Chondrocyte (in vitro differentiated cells): ENCODE data around the gene VSIG4. TPM values are rescaled to one million over a fixed set of nuclear protein-coding genes. Genes with fewer than 3 reads are reported as not detected.

Experiments used
- DNase-seq: peaks from one replicate; pipeline ENCODE4 v3.0.0; 2021; ENCODE audit warnings: mixed read lengths, low spot score
- H3K27ac Mint-ChIP-seq: one replicate; pipeline ENCODE4 v1.8.0; 2021; ENCODE audit warnings: mild to moderate bottlenecking, moderate library complexity, mixed read lengths; ENCODE audit not compliant: unreplicated experiment
- H3K27me3 Mint-ChIP-seq: 2 replicates; pipeline ENCODE4 v1.8.0; 2021; ENCODE audit warnings: low read depth, mixed read lengths
- H3K36me3 Mint-ChIP-seq: 2 replicates; pipeline ENCODE4 v1.8.0; 2021; ENCODE audit warnings: low read depth, mixed read lengths
- H3K4me1 Mint-ChIP-seq: 2 replicates; pipeline ENCODE4 v1.8.0; 2021; ENCODE audit warnings: low read depth, mild to moderate bottlenecking, mixed read lengths
- H3K4me3 Mint-ChIP-seq: one replicate; pipeline ENCODE4 v1.8.0; 2021; ENCODE audit warnings: mild to moderate bottlenecking, moderate library complexity, mixed read lengths; ENCODE audit not compliant: unreplicated experiment
- H3K9me3 Mint-ChIP-seq: 2 replicates; pipeline ENCODE4 v1.8.0; 2021; ENCODE audit warnings: low read depth, mixed read lengths
- total RNA-seq: library from RNA; stranded (reverse); gene quantifications from 3 replicates; pipeline ENCODE4 v1.2.1, GENCODE V29; 2021
- TF ChIP-seq, protein P1 (sequence below): fragments of 200-600 bp; sonication (generic); IDR thresholded peaks from 2 replicates; pipeline ENCODE4 v1.5.0; 2021; ENCODE audit warnings: antibody characterized with exemption, mild to moderate bottlenecking, moderate library complexity

Gene VSIG4
- total RNA-seq, 1 donor from 2014 or later: not detected

DNA sequence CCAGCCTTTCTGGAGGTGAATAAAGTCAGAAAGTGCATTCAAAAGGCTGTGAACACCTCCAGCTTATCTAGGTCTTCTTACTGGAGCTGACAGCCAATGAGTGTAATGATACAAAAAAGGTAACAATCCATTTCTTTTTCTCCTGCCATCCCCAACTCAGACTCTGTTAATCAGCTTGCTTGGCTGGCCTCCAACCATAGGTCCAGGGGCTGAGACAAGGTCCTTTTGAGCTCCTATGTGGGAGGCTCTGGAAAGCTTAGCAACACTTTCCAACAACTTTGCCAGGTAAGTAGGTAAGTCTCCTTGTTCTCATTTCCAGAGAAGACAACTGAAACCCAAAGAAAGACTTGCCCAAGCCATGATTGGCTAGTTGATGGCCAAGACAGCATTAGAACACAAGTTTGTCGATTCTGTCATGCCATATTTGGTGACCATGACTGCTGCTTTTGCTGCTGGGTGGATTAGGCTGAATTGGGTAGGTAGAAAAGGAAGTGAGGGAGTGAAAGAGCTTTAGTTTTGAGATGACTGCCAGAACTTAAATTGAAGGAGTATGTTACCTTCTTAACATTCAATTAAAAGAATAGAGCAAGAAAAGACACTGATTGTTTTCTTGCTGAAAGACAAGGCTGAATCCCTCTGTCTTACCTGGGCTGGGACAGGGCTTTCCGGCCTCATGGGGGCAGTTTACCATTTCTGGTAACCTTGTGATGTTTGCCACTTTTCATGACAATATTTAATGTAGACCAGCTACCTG, 22.8 kb downstream of the VSIG4 start:
- H3K36me3 Mint-ChIP-seq: no peaks in the 10 kb centered on the region
- DNase-seq: no peak
- no peaks in the 10 kb centered on the region for H3K27me3 Mint-ChIP-seq
- H3K4me3 Mint-ChIP-seq: no peak overlapping the region
- no peak overlapping the region for H3K27ac Mint-ChIP-seq
- peaks cover 11% of the 10 kb centered on the region for H3K9me3 Mint-ChIP-seq
- no peaks in the 10 kb centered on the region for H3K4me1 Mint-ChIP-seq
- TF ChIP-seq, protein P1, sequence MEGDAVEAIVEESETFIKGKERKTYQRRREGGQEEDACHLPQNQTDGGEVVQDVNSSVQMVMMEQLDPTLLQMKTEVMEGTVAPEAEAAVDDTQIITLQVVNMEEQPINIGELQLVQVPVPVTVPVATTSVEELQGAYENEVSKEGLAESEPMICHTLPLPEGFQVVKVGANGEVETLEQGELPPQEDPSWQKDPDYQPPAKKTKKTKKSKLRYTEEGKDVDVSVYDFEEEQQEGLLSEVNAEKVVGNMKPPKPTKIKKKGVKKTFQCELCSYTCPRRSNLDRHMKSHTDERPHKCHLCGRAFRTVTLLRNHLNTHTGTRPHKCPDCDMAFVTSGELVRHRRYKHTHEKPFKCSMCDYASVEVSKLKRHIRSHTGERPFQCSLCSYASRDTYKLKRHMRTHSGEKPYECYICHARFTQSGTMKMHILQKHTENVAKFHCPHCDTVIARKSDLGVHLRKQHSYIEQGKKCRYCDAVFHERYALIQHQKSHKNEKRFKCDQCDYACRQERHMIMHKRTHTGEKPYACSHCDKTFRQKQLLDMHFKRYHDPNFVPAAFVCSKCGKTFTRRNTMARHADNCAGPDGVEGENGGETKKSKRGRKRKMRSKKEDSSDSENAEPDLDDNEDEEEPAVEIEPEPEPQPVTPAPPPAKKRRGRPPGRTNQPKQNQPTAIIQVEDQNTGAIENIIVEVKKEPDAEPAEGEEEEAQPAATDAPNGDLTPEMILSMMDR: no peak

DNA sequence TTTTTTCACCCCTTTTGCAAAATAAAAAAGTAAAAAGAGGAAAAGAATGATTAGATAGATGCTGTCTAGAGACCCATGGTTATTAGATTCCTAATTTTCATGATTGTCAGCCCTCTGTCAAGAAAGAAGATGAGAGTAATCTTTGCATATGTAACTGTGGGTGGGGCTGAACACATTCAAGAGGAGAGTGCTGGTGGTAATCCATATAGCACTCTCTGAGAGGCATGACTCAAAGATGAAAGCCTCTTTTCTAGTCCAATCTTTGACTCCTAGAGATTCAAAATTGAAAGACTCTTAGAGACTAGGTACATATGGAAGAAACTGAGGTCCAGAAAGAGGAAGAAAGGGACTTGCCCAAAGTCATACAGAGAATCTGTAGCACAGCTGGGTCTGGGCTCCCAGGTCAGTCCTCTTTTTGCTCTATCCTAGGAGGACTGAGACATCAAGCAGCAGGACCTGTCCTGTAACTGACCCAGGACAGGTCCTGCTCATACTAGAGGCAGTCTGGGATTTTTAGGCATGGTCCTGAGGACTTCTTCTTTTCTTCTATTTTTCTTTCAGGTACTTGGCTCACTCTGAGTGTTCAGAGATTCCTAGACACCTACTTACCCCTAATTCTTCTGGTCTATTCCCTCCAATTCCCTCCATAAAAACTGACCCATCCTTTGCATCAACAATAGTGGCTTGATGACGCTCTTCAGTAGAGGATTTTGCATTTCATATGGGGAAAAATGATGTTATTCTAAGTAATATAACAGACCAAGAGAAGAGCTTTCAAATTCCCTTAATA, 23.8 kb downstream of the VSIG4 start:
- no peak overlapping the region for H3K27ac Mint-ChIP-seq
- no peaks in the 10 kb centered on the region for H3K36me3 Mint-ChIP-seq
- H3K4me1 Mint-ChIP-seq: no peaks in the 10 kb centered on the region
- no peak for DNase-seq
- TF ChIP-seq, protein P1: no peak
- peaks cover 8% of the 10 kb centered on the region for H3K9me3 Mint-ChIP-seq
- H3K4me3 Mint-ChIP-seq: no peak overlapping the region
- no peaks in the 10 kb centered on the region for H3K27me3 Mint-ChIP-seq

DNA sequence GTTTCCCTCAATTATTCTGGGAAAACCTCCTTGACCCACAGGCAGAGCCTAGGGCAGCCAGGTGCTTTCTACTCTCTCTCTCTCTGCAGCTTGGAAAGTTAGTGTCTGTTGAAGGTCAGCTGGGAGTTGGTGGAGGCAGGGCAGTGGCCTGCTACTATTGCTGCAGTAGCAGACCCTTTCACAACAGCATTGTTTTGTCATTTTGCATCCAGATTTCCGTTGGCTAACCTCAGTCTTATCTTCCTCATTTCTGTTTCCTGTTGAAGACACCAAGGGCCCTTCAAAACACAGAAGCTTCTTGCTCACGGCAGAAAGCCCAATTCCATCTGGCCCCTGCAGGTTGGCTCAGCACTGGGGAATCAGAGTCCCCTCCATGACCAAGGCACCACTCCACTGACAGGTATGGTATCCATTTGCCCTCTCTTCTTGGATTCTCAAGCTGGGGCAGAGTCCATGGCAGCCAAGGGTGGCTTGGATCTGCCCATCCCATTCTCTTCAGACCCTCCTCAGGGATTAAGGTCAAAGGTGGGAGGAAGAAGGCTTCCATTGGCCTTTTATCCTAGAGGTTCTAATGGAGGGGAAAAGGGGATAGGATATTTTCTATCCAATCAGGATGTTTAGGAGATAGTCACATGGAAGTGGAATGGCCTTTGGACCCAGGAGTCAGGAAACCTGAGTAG, 24.6 kb downstream of the VSIG4 start:
- H3K36me3 Mint-ChIP-seq: no peaks in the 10 kb centered on the region
- H3K27ac Mint-ChIP-seq: no peak overlapping the region
- H3K27me3 Mint-ChIP-seq: no peaks in the 10 kb centered on the region
- no peak overlapping the region for H3K4me3 Mint-ChIP-seq
- peaks cover 8% of the 10 kb centered on the region for H3K9me3 Mint-ChIP-seq
- TF ChIP-seq, protein P1: no peak
- no peaks in the 10 kb centered on the region for H3K4me1 Mint-ChIP-seq
- no peak for DNase-seq

DNA sequence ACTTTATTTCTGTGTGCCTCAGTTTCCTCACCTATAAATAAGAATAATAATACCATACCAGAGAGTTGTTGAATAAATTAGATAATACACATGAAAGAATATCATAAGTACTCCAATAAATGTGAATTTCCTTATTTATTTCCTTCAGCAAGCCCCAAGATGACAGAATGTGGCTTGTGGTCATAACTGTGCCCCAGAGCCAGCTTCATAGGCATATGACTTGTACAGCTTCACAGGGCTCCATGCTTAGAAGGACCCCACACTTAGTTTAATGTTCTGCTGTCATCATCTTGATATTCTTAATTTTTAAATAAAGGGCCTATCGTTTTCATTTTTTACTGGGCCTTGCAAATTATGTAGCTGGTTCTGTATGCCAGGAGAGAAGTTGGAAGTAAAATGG, 25.3 kb downstream of the VSIG4 start:
- no peaks in the 10 kb centered on the region for H3K36me3 Mint-ChIP-seq
- H3K9me3 Mint-ChIP-seq: peaks cover 8% of the 10 kb centered on the region
- DNase-seq: no peak
- no peak overlapping the region for H3K4me3 Mint-ChIP-seq
- TF ChIP-seq, protein P1: no peak
- no peaks in the 10 kb centered on the region for H3K4me1 Mint-ChIP-seq
- H3K27me3 Mint-ChIP-seq: no peaks in the 10 kb centered on the region
- no peak overlapping the region for H3K27ac Mint-ChIP-seq

DNA sequence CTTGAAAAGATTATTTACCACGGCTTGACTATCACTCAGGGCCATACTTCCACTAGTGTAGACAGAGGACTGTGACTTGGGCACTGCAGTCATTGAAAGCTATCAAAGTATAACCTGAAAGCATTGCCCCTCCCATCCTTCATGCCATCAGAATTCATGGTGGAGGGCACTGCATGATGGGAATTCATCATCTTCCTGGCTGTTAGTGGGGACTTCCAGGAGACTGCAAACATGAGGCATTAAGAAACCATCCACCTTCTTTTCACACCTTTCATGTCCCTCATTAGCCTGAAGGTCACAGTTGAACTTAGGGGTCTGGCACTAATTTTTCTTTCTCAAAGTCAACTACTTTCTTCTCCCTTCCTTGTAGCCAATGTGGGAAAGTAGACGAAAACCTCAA, 25.8 kb downstream of the VSIG4 start:
- H3K4me1 Mint-ChIP-seq: no peaks in the 10 kb centered on the region
- peaks cover 8% of the 10 kb centered on the region for H3K9me3 Mint-ChIP-seq
- H3K27ac Mint-ChIP-seq: no peak overlapping the region
- DNase-seq: no peak
- no peak overlapping the region for H3K4me3 Mint-ChIP-seq
- no peaks in the 10 kb centered on the region for H3K36me3 Mint-ChIP-seq
- TF ChIP-seq, protein P1: no peak
- H3K27me3 Mint-ChIP-seq: no peaks in the 10 kb centered on the region
